ENCODE data around the gene ZBTB12.

ZBTB12 gene

GRCh38 chr6:31903957-31904356 is 2.1 kb upstream of the ZBTB12 start:
- no peak overlapping the region for H3K4me3 ChIP-seq (ENCODE audit: control insufficient read depth, low read depth, low read length)
- no peak for DNase-seq (ENCODE audit: low read depth)
- TF ChIP-seq CTCF (conservative IDR thresholded peaks at IDR 0.05; ENCODE audit: control insufficient read depth, insufficient read depth, low read depth, low read length): no peak

GRCh38 chr6:31901415-31901952 is 402 bp downstream of the ZBTB12 start:
- TF ChIP-seq CTCF (conservative IDR thresholded peaks at IDR 0.05; ENCODE audit: control insufficient read depth, insufficient read depth, low read depth, low read length): no peak
- peak overlapping the region; percentile 60 for H3K4me3 ChIP-seq (ENCODE audit: control insufficient read depth, low read depth, low read length)
- DNase-seq (ENCODE audit: low read depth): peak; percentile 40

- DNase-seq (ENCODE audit: low read depth): no peak
- H3K4me3 ChIP-seq (ENCODE audit: control insufficient read depth, low read depth, low read length): peak overlapping the region; percentile 60
- TF ChIP-seq CTCF (conservative IDR thresholded peaks at IDR 0.05; ENCODE audit: control insufficient read depth, insufficient read depth, low read depth, low read length): no peak
These were observed 920 bp downstream of the ZBTB12 start for GRCh38 chr6:31900917-31901414.

GRCh38 chr6:31899882-31900722 is 1.8 kb downstream of the ZBTB12 start:
- TF ChIP-seq CTCF (conservative IDR thresholded peaks at IDR 0.05; ENCODE audit: control insufficient read depth, insufficient read depth, low read depth, low read length): no peak
- DNase-seq (ENCODE audit: low read depth): no peak
- H3K4me3 ChIP-seq (ENCODE audit: control insufficient read depth, low read depth, low read length): no peak overlapping the region

GRCh38 chr6:31899215-31899614 is 2.7 kb downstream of the ZBTB12 start:
- no peak overlapping the region for H3K4me3 ChIP-seq (ENCODE audit: control insufficient read depth, low read depth, low read length)
- TF ChIP-seq CTCF (conservative IDR thresholded peaks at IDR 0.05; ENCODE audit: control insufficient read depth, insufficient read depth, low read depth, low read length): no peak
- DNase-seq (ENCODE audit: low read depth): no peak

- peak overlapping the region; percentile 95 for H3K4me3 ChIP-seq (ENCODE audit: control insufficient read depth, low read depth, low read length)
- DNase-seq (ENCODE audit: low read depth): peak; percentile 44
- TF ChIP-seq CTCF (conservative IDR thresholded peaks at IDR 0.05; ENCODE audit: control insufficient read depth, insufficient read depth, low read depth, low read length): no peak
These were observed 3.4 kb downstream of the ZBTB12 start for GRCh38 chr6:31898383-31899011.

All from fibroblast of mammary gland (primary cell).